Sigmoid colon (tissue), 7 donors: ENCODE results near the gene ARHGAP22. TPM values are rescaled to one million over a fixed set of nuclear protein-coding genes. Genes with fewer than 3 reads are reported as not detected.

Experiments
- DNase-seq: peaks from one replicate; pipeline ENCODE4 v3.0.0-alpha.2; 2019
- H3K27ac ChIP-seq, 4 donors: fragments of 200-600 bp; sonication (generic); one replicate each; pipeline ENCODE4 v1.5.1; 2016 to 2019; ENCODE audit warnings: mild to moderate bottlenecking in 1 of 4
- H3K27me3 ChIP-seq, 3 donors: fragments of 200-600 bp; sonication (generic); one replicate each; pipeline ENCODE4 v1.5.1; 2019; ENCODE audit warnings: mild to moderate bottlenecking in 1 of 3
- H3K36me3 ChIP-seq, 4 donors: fragments of 200-600 bp; sonication (generic); one replicate each; pipeline ENCODE4 v1.5.1; 2016 to 2019
- H3K4me1 ChIP-seq, 4 donors: fragments of 200-600 bp; sonication (generic); one replicate each; pipeline ENCODE4 v1.5.1; 2017 to 2019
- H3K4me3 ChIP-seq, 4 donors: fragments of 200-600 bp; sonication (generic); one replicate each; pipeline ENCODE4 v1.5.1; 2017 to 2019; ENCODE audit warnings: mild to moderate bottlenecking in 2 of 4, moderate library complexity in 1 of 4
- H3K9me3 ChIP-seq, 4 donors: fragments of 200-600 bp in 3 of 4; sonication (generic) in 3 of 4; one replicate each; pipeline versions ENCODE4 v1.5.1 to v1.6.1; 2013 to 2019
- EP300 ChIP-seq, 4 donors: sonication (generic); formaldehyde crosslinking; IDR thresholded peaks; one replicate each; pipeline ENCODE4 v1.6.1; 2017; ENCODE audit warnings: antibody characterized with exemption in 4 of 4
- POLR2A ChIP-seq, 2 donors: fragments of 450-650 bp; IDR thresholded peaks; one replicate each; pipeline ENCODE4 v1.6.1; 2016; ENCODE audit warnings: antibody characterized with exemption in 2 of 2, mild to moderate bottlenecking in 2 of 2, moderate library complexity in 2 of 2
- POLR2AphosphoS5 ChIP-seq, 4 donors: sonication (generic); formaldehyde crosslinking; IDR thresholded peaks; one replicate each; pipeline ENCODE4 v1.6.1; 2017; ENCODE audit warnings: antibody characterized with exemption in 4 of 4
- WGBS, 2 donors: extraction: QIAGEN DNeasy Blood & Tissue Kit; methylation state at CpG; one replicate each; pipeline ENCODE4 v1.1.7; 2013; 5-methylcytosine and 5-hydroxymethylcytosine counted together
- intact Hi-C: fragments of 100-400 bp; cut with DNase I; formaldehyde crosslinking; loops from one replicate; pipeline ENCODE4 v1.15.1; 2023
- polyA plus RNA-seq, 3 donors: library from polyadenylated mRNA; stranded (reverse); fragments of 200-250 nt; gene quantifications; one replicate each; pipeline ENCODE4 v1.2.3, GENCODE V29; 2013
- total RNA-seq, 4 donors: library from RNA; depleted of rRNA; stranded (reverse); fragments of >200 nt; gene quantifications; one replicate each; pipeline ENCODE4 v1.1.0, GENCODE V29; 2016
- TF ChIP-seq, protein P1 (sequence below), 4 experiments: fragments of 450-650 bp in 3 of 4; fragments of 200-600 bp in 1 of 4; IDR thresholded peaks; one replicate each; pipeline ENCODE4 v1.5.1; 2016 to 2019; ENCODE audit warnings: antibody characterized with exemption in 4 of 4, mild to moderate bottlenecking in 3 of 4, moderate library complexity in 2 of 4
- donor health status: healthy with polysubstance abuse.
- donor health status: Bipolar disorder and iron deficiency.
- donor health status: healthy.

Gene ARHGAP22
- total and polyA plus RNA-seq, 7 donors, result 1.2 to 6.4 (median 3.1) TPM

DNA sequence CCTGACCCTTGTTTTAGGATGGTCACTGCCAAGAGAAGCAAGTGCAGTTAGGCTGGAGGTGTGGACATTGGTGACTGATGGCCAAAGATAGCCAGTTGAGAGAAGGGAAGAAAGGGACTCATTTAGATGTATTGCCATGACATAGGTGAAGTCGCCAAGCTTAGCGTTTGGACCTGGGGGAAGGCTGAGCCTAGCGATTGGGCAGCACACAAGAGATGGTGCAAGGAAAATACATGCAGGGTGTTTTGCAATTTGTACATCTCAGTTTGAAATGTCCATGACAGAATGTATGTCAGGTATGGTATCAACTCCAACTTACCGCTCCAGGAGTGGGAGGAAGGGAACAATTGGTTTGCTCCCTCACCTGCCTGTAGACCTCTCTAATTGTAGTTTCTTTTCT, 164.1 kb downstream of the ARHGAP22 start:
- Histone ChIP-seq H3K9me3 (no peaks in the 10 kb centered on the region), H3K4me3 (no peak overlapping the region), H3K27me3 (no peaks in the 10 kb centered on the region), H3K27ac (no peak overlapping the region), H3K4me1 (no peaks in the 10 kb centered on the region), H3K36me3 (peaks cover 0 to 22% (median 2%) of the 10 kb centered on the region in 4 donors)
- no peak for DNase-seq
- 96 to 99% methylated on average over 4 of the region's 4 CpGs for whole genome bisulfite sequencing, 2 donors
- TF ChIP-seq POLR2A (IDR thresholded peaks at IDR 0.05), result no peak
- no peak for TF ChIP-seq EP300 (IDR thresholded peaks at IDR 0.05)
- no peak for TF ChIP-seq POLR2AphosphoS5 (IDR thresholded peaks at IDR 0.05)
- TF ChIP-seq, protein P1, sequence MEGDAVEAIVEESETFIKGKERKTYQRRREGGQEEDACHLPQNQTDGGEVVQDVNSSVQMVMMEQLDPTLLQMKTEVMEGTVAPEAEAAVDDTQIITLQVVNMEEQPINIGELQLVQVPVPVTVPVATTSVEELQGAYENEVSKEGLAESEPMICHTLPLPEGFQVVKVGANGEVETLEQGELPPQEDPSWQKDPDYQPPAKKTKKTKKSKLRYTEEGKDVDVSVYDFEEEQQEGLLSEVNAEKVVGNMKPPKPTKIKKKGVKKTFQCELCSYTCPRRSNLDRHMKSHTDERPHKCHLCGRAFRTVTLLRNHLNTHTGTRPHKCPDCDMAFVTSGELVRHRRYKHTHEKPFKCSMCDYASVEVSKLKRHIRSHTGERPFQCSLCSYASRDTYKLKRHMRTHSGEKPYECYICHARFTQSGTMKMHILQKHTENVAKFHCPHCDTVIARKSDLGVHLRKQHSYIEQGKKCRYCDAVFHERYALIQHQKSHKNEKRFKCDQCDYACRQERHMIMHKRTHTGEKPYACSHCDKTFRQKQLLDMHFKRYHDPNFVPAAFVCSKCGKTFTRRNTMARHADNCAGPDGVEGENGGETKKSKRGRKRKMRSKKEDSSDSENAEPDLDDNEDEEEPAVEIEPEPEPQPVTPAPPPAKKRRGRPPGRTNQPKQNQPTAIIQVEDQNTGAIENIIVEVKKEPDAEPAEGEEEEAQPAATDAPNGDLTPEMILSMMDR (IDR thresholded peaks at IDR 0.05), result no peak
- intact Hi-C loops, result no loop called here

DNA sequence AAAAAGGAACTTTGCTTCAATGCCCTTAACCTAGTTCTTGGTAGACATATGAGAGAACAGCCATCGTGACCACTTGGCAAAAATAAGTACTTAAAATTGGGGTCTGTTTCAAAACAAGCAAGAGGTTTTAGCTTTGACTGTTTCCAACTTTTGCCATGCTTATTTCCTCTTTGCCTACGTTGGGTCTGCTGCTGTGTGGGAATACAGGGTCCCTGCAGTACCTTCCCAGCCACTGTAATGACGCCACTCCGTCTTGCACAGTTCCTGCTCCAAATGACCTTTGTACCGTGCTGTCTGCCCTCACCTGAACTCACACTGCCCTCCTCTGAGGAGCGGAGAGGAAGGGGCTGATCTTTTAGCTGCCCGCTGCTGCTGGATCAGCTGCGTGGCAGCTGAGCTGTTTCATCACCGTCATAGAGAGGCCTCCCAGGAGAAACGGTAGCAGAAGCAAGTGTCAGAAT, 165.3 kb downstream of the ARHGAP22 start:
- no peak for DNase-seq

DNA sequence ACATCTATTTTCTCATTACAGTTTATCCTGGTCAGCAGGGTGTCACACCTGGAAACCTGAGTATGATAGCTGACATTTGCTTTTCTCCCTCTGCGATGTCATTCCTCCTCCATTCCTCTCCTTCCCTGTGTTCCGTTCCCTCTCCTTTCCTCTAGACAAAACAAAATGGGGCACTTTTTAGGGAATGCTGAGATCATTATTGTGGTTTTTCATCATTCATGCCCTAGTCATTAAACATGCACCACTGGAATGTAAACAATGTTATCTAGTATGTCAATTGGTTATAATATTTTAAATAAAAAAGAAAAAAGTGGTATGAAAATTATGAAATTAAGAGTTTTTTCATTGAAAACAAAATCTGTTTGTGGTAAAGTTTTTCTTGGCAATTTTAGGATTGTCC, 165.8 kb downstream of the ARHGAP22 start:
- Histone ChIP-seq H3K27me3 (no peaks in the 10 kb centered on the region), H3K9me3 (no peaks in the 10 kb centered on the region), H3K4me3 (no peak overlapping the region), H3K36me3 (peaks cover 0 to 35% (median 6%) of the 10 kb centered on the region in 4 donors), H3K4me1 (no peaks in the 10 kb centered on the region), H3K27ac (no peak overlapping the region)
- TF ChIP-seq POLR2AphosphoS5 (IDR thresholded peaks at IDR 0.05), result no peak
- TF ChIP-seq, protein P1 (IDR thresholded peaks at IDR 0.05), result no peak
- TF ChIP-seq POLR2A (IDR thresholded peaks at IDR 0.05), result no peak
- TF ChIP-seq EP300 (IDR thresholded peaks at IDR 0.05), result no peak
- intact Hi-C loops, result no loop called here
- no peak for DNase-seq
- 90 to 96% methylated on average over 2 of the region's 2 CpGs for WGBS, 2 donors

More for the DNA sequence above, 165.3 kb downstream of the ARHGAP22 start:
- Histone ChIP-seq H3K4me1 (no peaks in the 10 kb centered on the region), H3K36me3 (peaks cover 0 to 33% (median 3%) of the 10 kb centered on the region in 4 donors), H3K27me3 (no peaks in the 10 kb centered on the region), H3K9me3 (no peaks in the 10 kb centered on the region), H3K4me3 (no peak overlapping the region), H3K27ac (no peak overlapping the region)
- TF ChIP-seq EP300 (IDR thresholded peaks at IDR 0.05), result no peak
- TF ChIP-seq, protein P1 (IDR thresholded peaks at IDR 0.05), result no peak
- TF ChIP-seq POLR2A (IDR thresholded peaks at IDR 0.05), result no peak
- TF ChIP-seq POLR2AphosphoS5 (IDR thresholded peaks at IDR 0.05), result no peak
- intact Hi-C loops, result no loop called here
- WGBS, 2 donors, result 19 to 62% methylated on average over 10 of the region's 10 CpGs

DNA sequence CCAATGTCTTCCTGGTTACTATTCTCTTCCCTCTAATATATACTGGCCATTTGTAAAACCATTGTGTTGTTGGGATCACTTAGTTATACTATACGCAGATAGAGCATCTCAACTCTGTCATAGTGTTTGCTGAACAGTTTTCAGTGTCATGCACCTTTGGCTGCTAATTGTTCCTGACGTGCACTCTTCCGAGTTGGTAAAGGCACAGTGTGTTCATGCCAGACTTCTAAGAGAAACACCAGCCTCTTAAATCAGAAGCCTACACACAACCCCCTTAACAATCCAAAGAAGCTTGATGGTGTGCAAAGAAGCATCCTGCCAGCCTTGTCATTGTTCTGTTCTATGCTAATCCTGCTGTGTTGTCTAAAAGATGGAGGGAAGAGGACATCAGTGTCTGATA, 167.3 kb downstream of the ARHGAP22 start:
- WGBS, 2 donors, result 93% methylated on average over 3 of the region's 3 CpGs
- peaks cover 0 to 35% (median 6%) of the 10 kb centered on the region in 4 donors for H3K36me3 ChIP-seq
- TF ChIP-seq POLR2A (IDR thresholded peaks at IDR 0.05), result no peak
- TF ChIP-seq, protein P1 (IDR thresholded peaks at IDR 0.05), result no peak
- no peak for TF ChIP-seq EP300 (IDR thresholded peaks at IDR 0.05)
- TF ChIP-seq POLR2AphosphoS5 (IDR thresholded peaks at IDR 0.05), result no peak
- DNase-seq, result no peak
- intact Hi-C loops, result no loop called here
- H3K27me3 ChIP-seq, result no peaks in the 10 kb centered on the region
- H3K4me1 ChIP-seq, result no peaks in the 10 kb centered on the region
- H3K9me3 ChIP-seq, result no peaks in the 10 kb centered on the region
- H3K4me3 ChIP-seq, result no peak overlapping the region
- no peak overlapping the region for H3K27ac ChIP-seq

DNA sequence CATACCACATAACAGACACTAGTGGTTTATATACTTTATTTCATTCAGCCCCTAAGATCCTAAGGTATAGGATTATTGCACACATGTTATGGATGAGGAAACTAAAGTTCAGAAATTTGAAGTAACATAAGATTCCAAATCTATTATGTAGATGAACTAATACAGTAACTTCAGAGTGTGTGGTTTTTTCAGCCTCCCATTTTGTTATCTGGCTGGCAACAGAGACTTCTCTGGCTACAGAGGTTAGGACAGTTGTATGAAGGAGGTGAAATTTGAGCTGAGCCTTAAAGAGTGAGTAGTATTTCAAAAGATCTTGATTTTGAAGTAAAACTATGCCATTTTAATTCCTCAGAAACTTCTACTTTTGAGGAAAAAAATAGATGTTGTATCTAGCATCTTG, 173.0 kb downstream of the ARHGAP22 start:
- TF ChIP-seq, protein P1 (IDR thresholded peaks at IDR 0.05), result no peak
- no peak for TF ChIP-seq EP300 (IDR thresholded peaks at IDR 0.05)
- no peak for TF ChIP-seq POLR2A (IDR thresholded peaks at IDR 0.05)
- no peak for TF ChIP-seq POLR2AphosphoS5 (IDR thresholded peaks at IDR 0.05)
- no peak overlapping the region for H3K4me3 ChIP-seq
- no peak for DNase-seq
- no peaks in the 10 kb centered on the region for H3K9me3 ChIP-seq
- no peak overlapping the region for H3K27ac ChIP-seq
- peaks cover 0 to 63% (median 8%) of the 10 kb centered on the region in 4 donors for H3K36me3 ChIP-seq
- H3K27me3 ChIP-seq, result no peaks in the 10 kb centered on the region
- no peaks in the 10 kb centered on the region for H3K4me1 ChIP-seq
- intact Hi-C loops, result no loop called here
